Natural killer cell (primary cell): Measurements from ENCODE around the gene FAXC. TPM values are rescaled to one million over a fixed set of nuclear protein-coding genes. Genes with fewer than 3 reads are reported as not detected.

Experiments used
- ATAC-seq, 3 donors: fragments of 150-1000 bp in 2 of 3; fragments of 200-7000 bp in 1 of 3; cut with Tn5 transposase; 1 replicate in 1 of 3; 2 replicates in 2 of 3; pipeline ENCODE4 v1.10.0; 2021; ENCODE audit warnings: mild to moderate bottlenecking in 2 of 3, moderate library complexity in 2 of 3
- DNase-seq, 2 donors: peaks; one replicate each; pipeline versions ENCODE4 v3.0.0 to v3.0.0-alpha.2; 2013 to 2021; ENCODE audit warnings: mixed read lengths in 1 of 2
- H3K27ac ChIP-seq: one replicate; pipeline ENCODE4 v1.5.1; 2013; ENCODE audit warnings: mild to moderate bottlenecking, low read length
- H3K27me3 ChIP-seq: one replicate; pipeline ENCODE4 v1.6.1; 2013; ENCODE audit warnings: low read length; ENCODE audit not compliant: control insufficient read depth, insufficient read depth
- H3K36me3 ChIP-seq: one replicate; pipeline ENCODE4 v1.6.1; 2013; ENCODE audit warnings: low read length; ENCODE audit not compliant: control insufficient read depth, insufficient read depth
- H3K4me1 ChIP-seq: one replicate; pipeline ENCODE4 v1.6.1; 2013; ENCODE audit warnings: low read length; ENCODE audit not compliant: control insufficient read depth, insufficient read depth
- H3K4me3 ChIP-seq: one replicate; pipeline ENCODE4 v1.5.1; 2013; ENCODE audit warnings: low read length
- H3K9me3 ChIP-seq: one replicate; pipeline ENCODE4 v1.6.1; 2013; ENCODE audit warnings: low read length; ENCODE audit not compliant: control insufficient read depth, insufficient read depth
- H3K27ac Mint-ChIP-seq, 2 donors: one replicate each; pipeline ENCODE4 v1.8.0; 2022; ENCODE audit warnings: mild to moderate bottlenecking in 2 of 2, mixed read lengths in 2 of 2, moderate library complexity in 1 of 2
- H3K27me3 Mint-ChIP-seq, 2 donors: one replicate each; pipeline ENCODE4 v1.8.0; 2022; ENCODE audit warnings: low read depth in 2 of 2, mixed read lengths in 2 of 2
- H3K36me3 Mint-ChIP-seq: one replicate; pipeline ENCODE4 v1.8.0; 2022; ENCODE audit warnings: mixed read lengths
- H3K4me1 Mint-ChIP-seq, 2 donors: one replicate each; pipeline ENCODE4 v1.8.0; 2022; ENCODE audit warnings: mixed read lengths in 2 of 2
- H3K4me3 Mint-ChIP-seq: one replicate; pipeline ENCODE4 v1.8.0; 2022; ENCODE audit warnings: mild to moderate bottlenecking, moderate library complexity, mixed read lengths
- H3K9me3 Mint-ChIP-seq, 2 donors: one replicate each; pipeline ENCODE4 v1.8.0; 2022; ENCODE audit warnings: mixed read lengths in 2 of 2
- CTCF ChIP-seq: fragments of 200-600 bp; IDR thresholded peaks from one replicate; pipeline ENCODE4 v1.8.0; 2022; ENCODE audit warnings: antibody characterized with exemption
- WGBS: methylation state at CpG from one replicate; pipeline ENCODE4 v1.1.7; 2013; ENCODE audit warnings: missing lambda C conversion rate; ENCODE audit not compliant: insufficient coverage; 5-methylcytosine and 5-hydroxymethylcytosine counted together
- intact Hi-C: fragments of 100-400 bp; cut with micrococcal nuclease; formaldehyde crosslinking; loops from one replicate; pipeline ENCODE4 v1.14.2; 2022
- total RNA-seq, 4 donors: library from RNA; stranded (reverse); fragments of 120-200 nt in 1 of 4; gene quantifications; one replicate each; pipeline versions ENCODE4 v1.2.3 to v1.2.4, GENCODE V29; 2013 to 2022

The FAXC gene
- total RNA-seq: not detected
- total RNA-seq (2013): not detected

GRCh38 chr6:99349171-99350141 lies at the start of gene FAXC:
FAXC (minus strand) TSS chr6:99349674; CDS start chr6:99349372, 302 bp downstream.
- Mint-ChIP-seq H3K4me1 (no peaks in the 10 kb centered on the region), H3K4me3 (peak within 1 kb of the TSS; percentile 31), H3K27me3 (peaks cover 42 to 69% of the 10 kb centered on the region in 2 donors), H3K9me3 (no peaks in the 10 kb centered on the region), H3K27ac (no peak within 1 kb of the TSS), H3K36me3 (no peaks in the 10 kb centered on the region)
- 1% methylated on average over 108 of the region's 108 CpGs for WGBS
- Histone ChIP-seq H3K27me3 (peaks cover 20% of the 10 kb centered on the region), H3K9me3 (no peaks in the 10 kb centered on the region), H3K36me3 (no peaks in the 10 kb centered on the region), H3K4me3 (no peak within 1 kb of the TSS), H3K27ac (no peak within 1 kb of the TSS), H3K4me1 (no peaks in the 10 kb centered on the region)
- peak in 1 of 3 donors; percentile 26 for ATAC-seq
- DNase-seq: no peak
- intact Hi-C loops: no loop called here
- no peak for TF ChIP-seq CTCF

- H3K4me3 Mint-ChIP-seq: no peak overlapping the region
- TF ChIP-seq CTCF: no peak
- H3K9me3 Mint-ChIP-seq: no peaks in the 10 kb centered on the region
- no peaks in the 10 kb centered on the region for H3K27me3 Mint-ChIP-seq
- no peak for DNase-seq
- no peak overlapping the region for H3K27ac Mint-ChIP-seq
- no peaks in the 10 kb centered on the region for H3K9me3 ChIP-seq
- intact Hi-C loops: no loop called here
- WGBS: 50% methylated on average over 1 of the region's 1 CpG
- peaks cover 34% of the 10 kb centered on the region for H3K36me3 ChIP-seq
- H3K27me3 ChIP-seq: no peaks in the 10 kb centered on the region
- no peak overlapping the region for H3K4me3 ChIP-seq
- ATAC-seq: no peak
- H3K27ac ChIP-seq: no peak overlapping the region
- peaks cover 6 to 8% of the 10 kb centered on the region in 2 donors for H3K4me1 Mint-ChIP-seq
- peaks cover 4% of the 10 kb centered on the region for H3K4me1 ChIP-seq
- H3K36me3 Mint-ChIP-seq: peaks cover 16% of the 10 kb centered on the region
These were observed 47.8 kb upstream of the FAXC start for GRCh38 chr6:99397287-99397686.

GRCh38 chr6:99393698-99394531 lies 44.4 kb upstream of the FAXC start, which contains the start of gene COQ3:
COQ3 (minus strand) TSS chr6:99394195; CDS start chr6:99394179, 16 bp downstream.
- ATAC-seq: peak; percentile 71 to 82 (median 77)

More at GRCh38 chr6:99393698-99394531, 44.4 kb upstream of the FAXC start, which contains the start of gene COQ3:
- WGBS: 14% methylated on average over 56 of the region's 56 CpGs
- no peak for TF ChIP-seq CTCF
- H3K4me3 ChIP-seq: peak within 1 kb of the TSS; percentile 83
- no peaks in the 10 kb centered on the region for H3K9me3 ChIP-seq
- Mint-ChIP-seq H3K36me3 (no peaks in the 10 kb centered on the region), H3K27me3 (no peaks in the 10 kb centered on the region), H3K9me3 (no peaks in the 10 kb centered on the region), H3K4me3 (peak within 1 kb of the TSS; percentile 95), H3K27ac (peak within 1 kb of the TSS; percentile 79 to 86), H3K4me1 (peaks cover 6 to 8% of the 10 kb centered on the region in 2 donors)
- no peaks in the 10 kb centered on the region for H3K27me3 ChIP-seq
- peaks cover 3% of the 10 kb centered on the region for H3K36me3 ChIP-seq
- intact Hi-C loops: no loop called here
- H3K27ac ChIP-seq: peak within 1 kb of the TSS; percentile 58
- peaks cover 4% of the 10 kb centered on the region for H3K4me1 ChIP-seq
- DNase-seq: peak; percentile 57 to 75
